H1 (cell line): ENCODE data around the gene PLEKHH2. TPM values are rescaled to one million over a fixed set of nuclear protein-coding genes. Genes with fewer than 3 reads are reported as not detected.

Experiments used
- CTCF ChIA-PET: fragments of 300-600 bp; sonication (Branson Sonifier 250); formaldehyde crosslinking; loops from one replicate; lab custom pipeline; 2021; ENCODE audit not compliant: partially characterized antibody; lab: Charles Lee
- POLR2A ChIA-PET: fragments of 300-600 bp; sonication (Branson Sonifier 250); formaldehyde crosslinking; loops from one replicate; lab custom pipeline; 2021; ENCODE audit warnings: inconsistent platforms; ENCODE audit not compliant: partially characterized antibody; lab: Charles Lee
- DNase-seq, 2 experiments: peaks; one replicate each; pipeline versions ENCODE4 v3.0.0 to v3.0.0-alpha.2; 2010 to 2022; ENCODE audit warnings: low spot score in 2 of 2, low read depth in 1 of 2, mixed read lengths in 1 of 2
- FAIRE-seq: peaks from 2 replicates; lab custom pipeline; 2011; peaks lifted over from hg19 to GRCh38; lab: Jason Lieb, UNC
- H2AFZ ChIP-seq: 2 replicates; pipeline ENCODE4 v1.8.1; 2012; ENCODE audit warnings: low read length, inconsistent platforms
- H2AK5ac ChIP-seq: 2 replicates; pipeline ENCODE4 v1.6.1; 2013; ENCODE audit warnings: low read depth, low read length
- H2BK120ac ChIP-seq: replicated peaks from 2 replicates; pipeline ENCODE3; 2013; ENCODE audit warnings: low read depth, low read length, inconsistent platforms
- H2BK12ac ChIP-seq: 2 replicates; pipeline ENCODE4 v1.6.1; 2013; ENCODE audit warnings: low read depth, low read length
- H2BK15ac ChIP-seq: 2 replicates; pipeline ENCODE4 v1.6.1; 2013; ENCODE audit warnings: low read length
- H2BK20ac ChIP-seq: 2 replicates; pipeline ENCODE4 v1.6.1; 2013; ENCODE audit warnings: low read length
- H2BK5ac ChIP-seq: 2 replicates; pipeline ENCODE4 v1.6.1; 2013; ENCODE audit warnings: low read depth, low read length
- H3K14ac ChIP-seq: 2 replicates; pipeline ENCODE4 v1.6.1; 2013; ENCODE audit warnings: inconsistent platforms; ENCODE audit not compliant: insufficient read length
- H3K18ac ChIP-seq: 2 replicates; pipeline ENCODE4 v1.6.1; 2013; ENCODE audit warnings: low read length; ENCODE audit errors: extremely low read depth
- H3K23ac ChIP-seq: 2 replicates; pipeline ENCODE4 v1.6.1; 2013; ENCODE audit warnings: inconsistent platforms; ENCODE audit not compliant: insufficient read length
- H3K23me2 ChIP-seq: 2 replicates; pipeline ENCODE4 v1.6.1; 2013; ENCODE audit warnings: low read depth, low read length
- H3K27ac ChIP-seq: 2 replicates; pipeline ENCODE4 v1.6.1; 2011; ENCODE audit warnings: low read depth, low read length, inconsistent platforms
- H3K27me3 ChIP-seq, 4 experiments: replicated peaks in 1 of 4; 1 replicate in 1 of 4; 2 replicates in 3 of 4; pipeline versions ENCODE4 v1.6.1 to v1.8.1; 2011 to 2013; ENCODE audit warnings: low read length in 3 of 4, mild to moderate bottlenecking in 3 of 4, inconsistent platforms in 2 of 4, mixed read lengths in 2 of 4, moderate library complexity in 1 of 4; ENCODE audit not compliant: control insufficient read depth in 3 of 4, insufficient read depth in 3 of 4; ENCODE audit errors: extremely low read depth in 1 of 4
- H3K36me3 ChIP-seq, 4 experiments: 2 replicates each; pipeline versions ENCODE4 v1.6.1 to v1.8.1; 2011 to 2013; ENCODE audit warnings: mild to moderate bottlenecking in 4 of 4, low read length in 3 of 4, moderate library complexity in 2 of 4, control low read depth in 1 of 4, inconsistent platforms in 1 of 4; ENCODE audit not compliant: insufficient read depth in 4 of 4, control insufficient read depth in 2 of 4
- H3K4ac ChIP-seq: replicated peaks from 2 replicates; pipeline ENCODE3; 2013; ENCODE audit warnings: low read length, low read depth, mixed read lengths, inconsistent platforms; ENCODE audit not compliant: insufficient read length
- H3K4me1 ChIP-seq, 4 experiments: replicated peaks in 1 of 4; 1 replicate in 1 of 4; 2 replicates in 3 of 4; pipeline versions ENCODE4 v1.6.1 to v1.8.1; 2011 to 2013; ENCODE audit warnings: low read length in 3 of 4, inconsistent platforms in 2 of 4, mixed read lengths in 1 of 4; ENCODE audit not compliant: insufficient read depth in 4 of 4, control insufficient read depth in 3 of 4
- H3K4me2 ChIP-seq, 2 experiments: 2 replicates each; pipeline versions ENCODE4 v1.6.1 to v1.8.1; 2011 to 2013; ENCODE audit warnings: low read depth in 2 of 2, low read length in 2 of 2, control low read depth in 1 of 2, inconsistent platforms in 1 of 2, mild to moderate bottlenecking in 1 of 2; ENCODE audit not compliant: insufficient read depth in 1 of 2
- H3K4me3 ChIP-seq, 4 experiments: fragments of 200-600, 300-600 bp in 1 of 4; sonication (generic), shearing (Covaris generic), sonication (Bioruptor Twin) in 1 of 4; 2 replicates each; pipeline versions ENCODE4 v1.5.1 to v1.8.1; 2011 to 2016; ENCODE audit warnings: low read length in 4 of 4, low read depth in 3 of 4, control low read depth in 2 of 4, inconsistent platforms in 2 of 4, mild to moderate bottlenecking in 2 of 4, mixed read lengths in 1 of 4, moderate library complexity in 1 of 4; ENCODE audit not compliant: insufficient read depth in 2 of 4; ENCODE audit errors: extremely low read depth in 1 of 4
- H3K56ac ChIP-seq: replicated peaks from 2 replicates; pipeline ENCODE3; 2013; ENCODE audit warnings: low read depth, mild to moderate bottlenecking, mixed read lengths, low read length, inconsistent platforms; ENCODE audit not compliant: insufficient read length
- H3K79me1 ChIP-seq: 2 replicates; pipeline ENCODE4 v1.6.1; 2013; ENCODE audit warnings: low read depth, low read length, control low read depth
- H3K79me2 ChIP-seq, 2 experiments: 2 replicates each; pipeline versions ENCODE4 v1.6.1 to v1.8.1; 2012 to 2013; ENCODE audit warnings: low read length in 2 of 2, mild to moderate bottlenecking in 2 of 2, inconsistent platforms in 1 of 2; ENCODE audit not compliant: insufficient read depth in 2 of 2, control insufficient read depth in 1 of 2
- H3K9ac ChIP-seq, 4 experiments: replicated peaks in 1 of 4; 1 replicate in 1 of 4; 2 replicates in 3 of 4; pipeline versions ENCODE4 v1.6.1 to v1.8.1; 2011 to 2013; ENCODE audit warnings: low read depth in 3 of 4, low read length in 3 of 4, control low read depth in 2 of 4, mild to moderate bottlenecking in 2 of 4, moderate library complexity in 2 of 4, inconsistent platforms in 1 of 4; ENCODE audit errors: extremely low read depth in 1 of 4
- H3K9me3 ChIP-seq, 2 experiments: 2 replicates each; pipeline versions ENCODE4 v1.6.1 to v1.8.1; 2012 to 2013; ENCODE audit warnings: mild to moderate bottlenecking in 2 of 2, moderate library complexity in 2 of 2, control low read depth in 1 of 2, inconsistent platforms in 1 of 2, low read depth in 1 of 2, low read length in 1 of 2, mixed read lengths in 1 of 2; ENCODE audit not compliant: insufficient read depth in 2 of 2
- H4K20me1 ChIP-seq, 2 experiments: replicated peaks in 1 of 2; 2 replicates each; pipeline versions ENCODE3 to v1.8.1; 2011 to 2013; ENCODE audit warnings: inconsistent platforms in 2 of 2, low read length in 2 of 2, mild to moderate bottlenecking in 1 of 2; ENCODE audit not compliant: insufficient read depth in 2 of 2, control insufficient read depth in 1 of 2
- H4K5ac ChIP-seq: 2 replicates; pipeline ENCODE4 v1.6.1; 2013; ENCODE audit warnings: low read length, low read depth, mixed read lengths, inconsistent platforms; ENCODE audit not compliant: insufficient read length
- H4K8ac ChIP-seq: 2 replicates; pipeline ENCODE4 v1.8.0; 2013; ENCODE audit warnings: mild to moderate bottlenecking, moderate library complexity, low read length, inconsistent platforms; ENCODE audit not compliant: insufficient read depth; ENCODE audit errors: extremely low read depth
- H4K91ac ChIP-seq: replicated peaks from 2 replicates; pipeline ENCODE3; 2013; ENCODE audit warnings: low read length, mixed read lengths, inconsistent platforms; ENCODE audit not compliant: insufficient read length
- ASH2L ChIP-seq: fragments of 200-600, 300-600 bp; sonication (generic); IDR thresholded peaks from one replicate; pipeline ENCODE4 v1.7.1; 2017; ENCODE audit warnings: low read length
- BCL11A ChIP-seq, 2 experiments: IDR thresholded peaks; one replicate each; pipeline ENCODE4 v1.6.1; 2011; ENCODE audit warnings: low read depth in 2 of 2, low read length in 2 of 2, mild to moderate bottlenecking in 2 of 2
- CHD2 ChIP-seq: IDR thresholded peaks from 2 replicates; pipeline ENCODE4 v1.6.1; 2012; ENCODE audit warnings: low read length, improper control_type of control experiment
- KDM5A ChIP-seq: fragments of 200-600 bp; IDR thresholded peaks from 2 replicates; pipeline ENCODE4 v1.7.1; 2012; ENCODE audit warnings: mild to moderate bottlenecking, low read length, inconsistent platforms, mixed read lengths
- PHF8 ChIP-seq: fragments of 200-600 bp; sonication (generic); conservative IDR thresholded peaks from 2 replicates; pipeline ENCODE4 v1.7.1; 2012; ENCODE audit warnings: low read depth, mild to moderate bottlenecking, inconsistent platforms, low read length, moderate library complexity
- POLR2A ChIP-seq, 2 experiments: IDR thresholded peaks; 1 replicate in 1 of 2; 2 replicates in 1 of 2; pipeline ENCODE4 v1.6.1; 2011; ENCODE audit warnings: low read depth in 2 of 2, low read length in 2 of 2, mild to moderate bottlenecking in 2 of 2; ENCODE audit errors: control extremely low read depth in 1 of 2
- SP1 ChIP-seq: IDR thresholded peaks from 2 replicates; pipeline ENCODE4 v1.6.1; 2011; ENCODE audit warnings: low read depth, low read length
- SP2 ChIP-seq: IDR thresholded peaks from 2 replicates; pipeline ENCODE4 v1.6.1; 2012; ENCODE audit warnings: mild to moderate bottlenecking, low read length, inconsistent platforms
- TAF7 ChIP-seq: optimal IDR thresholded peaks from 2 replicates; pipeline ENCODE3; 2011; ENCODE audit warnings: low read depth, mild to moderate bottlenecking, inconsistent platforms, low read length, moderate library complexity, borderline replicate concordance
- TBP ChIP-seq: IDR thresholded peaks from 2 replicates; pipeline ENCODE4 v1.6.1; 2011; ENCODE audit warnings: low read depth, low read length, improper control_type of control experiment
- TEAD4 ChIP-seq: IDR thresholded peaks from 2 replicates; pipeline ENCODE4 v1.6.1; 2012; ENCODE audit warnings: low read depth, low read length, inconsistent platforms, mixed read lengths
- WGBS, 2 experiments: shearing (Covaris generic) in 1 of 2; methylation state at CpG; one replicate each; pipeline versions ENCODE4 v1.1.6 to v1.1.7; 2013 to 2015; ENCODE audit warnings: low lambda C conversion rate in 2 of 2, mixed read lengths in 2 of 2, inconsistent platforms in 1 of 2, low coverage in 1 of 2, missing lambda C conversion rate in 1 of 2; ENCODE audit not compliant: insufficient replicate concordance in 2 of 2, insufficient coverage in 1 of 2, insufficient read length in 1 of 2; ENCODE audit errors: extremely low coverage in 1 of 2, missing lambda C conversion rate in 1 of 2; 5-methylcytosine and 5-hydroxymethylcytosine counted together
- long read RNA-seq, 2 experiments: library from RNA in 1 of 2; library from capped mRNA in 1 of 2; stranded (forward); transcript quantifications; one replicate each; pipeline ENCODE4 v2.0.0, GENCODE V29; 2021; ENCODE audit warnings: inconsistent platforms in 1 of 2
- polyA minus RNA-seq, 3 experiments: library from RNA; depleted of rRNA, polyadenylated mRNA; stranded (reverse); fragments of >200 nt; gene quantifications; 1 replicate in 2 of 3; 2 replicates in 1 of 3; pipeline ENCODE4 v1.2.3, GENCODE V29; 2011
- polyA plus RNA-seq, 7 experiments: library from polyadenylated mRNA; depleted of rRNA in 3 of 7; stranded (reverse) in 5 of 7; unstranded in 2 of 7; fragments of >200 nt in 5 of 7; fragments of 200-250 nt in 2 of 7; gene quantifications; 1 replicate in 5 of 7; 2 replicates in 1 of 7; 4 replicates in 1 of 7; pipeline versions ENCODE4 v1.2.1 to v1.2.3, GENCODE V29; 2011 to 2013; ENCODE audit warnings: missing spikeins in 2 of 7, mixed read lengths in 2 of 7
- total RNA-seq: library from RNA; stranded (reverse); fragmentation: NEBNext Ultra II Directional; extraction: Animal tissue kit (Norgen Biotek cat#: 25700); gene quantifications from 2 replicates; pipeline ENCODE4 v1.2.1, GENCODE V29; 2021

Gene PLEKHH2
- 3.1 and 5.0 TPM in 2 replicates for total RNA-seq
- polyA plus RNA-seq (2011; rRNA removed): 2.0 and 2.2 TPM in 2 replicates
- 4.0 TPM for polyA plus RNA-seq (2011; cell fraction: cytosol; rRNA removed)
- polyA plus RNA-seq (2011; cell fraction: nucleus; rRNA removed): 4.3 TPM
- polyA plus RNA-seq (2012, experiment 1 of 2): 2.0 to 3.9 TPM (median 2.7 TPM) in 4 replicates
- 0.10 TPM for polyA plus RNA-seq (2012, experiment 2 of 2)
- polyA plus RNA-seq (2013, experiment 1 of 2): 5.0 TPM
- polyA plus RNA-seq (2013, experiment 2 of 2): 3.5 TPM
- 3.9 and 6.0 TPM in 2 replicates for polyA minus RNA-seq (2011; rRNA and poly(A)+ RNA removed)
- 2.1 TPM for polyA minus RNA-seq (2011; cell fraction: cytosol; rRNA and poly(A)+ RNA removed)
- polyA minus RNA-seq (2011; cell fraction: nucleus; rRNA and poly(A)+ RNA removed): 11.8 TPM
- long read RNA-seq, experiment 1, partial matches to known transcripts: 0 of 1 reads
- long read RNA-seq, experiment 1, other reads (novel, unspliced or antisense): 1 of 1 reads
- long read RNA-seq, experiment 2: 0 reads

- peaks cover 12% of the 10 kb centered on the region for H3K23me2 ChIP-seq
- H2BK20ac ChIP-seq: no peak within 1 kb of the TSS
- H3K56ac ChIP-seq: no peak within 1 kb of the TSS
- peak within 1 kb of the TSS; percentile 12; the same call in 1 of the 2 replicates for H2BK5ac ChIP-seq
- H2BK12ac ChIP-seq: no peak within 1 kb of the TSS
- H3K23ac ChIP-seq: no peak within 1 kb of the TSS
- 0 out of 4 replicates have a peak, but pooled peaks cover 0 to 2% of the 10 kb centered on the region in 2 experiments for H3K9me3 ChIP-seq
- FAIRE-seq (no peak), DNase-seq (peak; percentile 77 to 99)
- POLR2A ChIA-PET: no interaction called here
- peak within 1 kb of the TSS; percentile 85; the same call in 1 of the 2 replicates for H3K18ac ChIP-seq
- no peaks in the 10 kb centered on the region for H3K79me2 ChIP-seq
- H3K4ac ChIP-seq: no peak within 1 kb of the TSS
- CTCF ChIA-PET: interaction anchor here (0.8 to 3.0 kb wide), 3 partner anchors 11 to 39 kb away, joined by 3 to 11 read pairs (median 4); no protein-coding TSS in a partner anchor
- H4K91ac ChIP-seq: peak within 1 kb of the TSS; percentile 85
- no peak within 1 kb of the TSS for H3K27ac ChIP-seq
- peaks cover 0 to 9% (median 6%) of the 10 kb centered on the region in 4 experiments; a peak in 5 of 7 replicates for H3K27me3 ChIP-seq
- peak within 1 kb of the TSS; percentile 41 for H4K8ac ChIP-seq
- H2AFZ ChIP-seq: peak within 1 kb of the TSS; percentile 100
- no peak within 1 kb of the TSS for H2BK15ac ChIP-seq
- peaks cover 0 to 13% (median under 1%) of the 10 kb centered on the region in 4 experiments; a peak in 4 of 7 replicates for H3K4me1 ChIP-seq
- no peaks in the 10 kb centered on the region for H3K36me3 ChIP-seq
- H2BK120ac ChIP-seq: no peak within 1 kb of the TSS
- no peak within 1 kb of the TSS for H4K5ac ChIP-seq
- H3K9ac ChIP-seq: peak within 1 kb of the TSS in 2 of 4 experiments; percentile 24 to 70; a peak in 3 of 7 replicates
- H2AK5ac ChIP-seq: no peak within 1 kb of the TSS
- H3K4me2 ChIP-seq: peak within 1 kb of the TSS; percentile 81 to 99
- WGBS, 2 experiments: 2% methylated on average over 40 of the region's 75 CpGs; no CpG with 5 or more reads in 1 of the 2 experiments
- H3K79me1 ChIP-seq: no peaks in the 10 kb centered on the region
- no peaks in the 10 kb centered on the region for H4K20me1 ChIP-seq
- peak within 1 kb of the TSS; percentile 65 to 88 (median 76) for H3K4me3 ChIP-seq
- no peak within 1 kb of the TSS for H3K14ac ChIP-seq
- TF ChIP-seq POLR2A (IDR thresholded peaks at IDR 0.05; ENCODE audit: control extremely low read depth in 1 of 2, low read depth in 2 of 2, low read length in 2 of 2) (peak in 1 of 2 experiments; percentile 51; a peak in 1 of 3 replicates), PHF8 (peak; percentile 89), TAF7 (peak; percentile 41), BCL11A (IDR thresholded peaks at IDR 0.05; ENCODE audit: low read depth in 2 of 2, low read length in 2 of 2) (no peak), TEAD4 (no peak), ASH2L (peak; percentile 47), SP2 (peak; percentile 65), KDM5A (no peak), SP1 (peak; percentile 94), CHD2 (peak; percentile 87), TBP (peak; percentile 48; the same call in 1 of the 2 replicates)
Observed at GRCh38 chr2:43637030-43637803, at the start of gene PLEKHH2. PLEKHH2 (plus strand) TSS chr2:43637260; CDS start chr2:43644674, 7,414 bp downstream.
